ENCODE results near the gene SLC16A10. TPM values are rescaled to one million over a fixed set of nuclear protein-coding genes. Genes with fewer than 3 reads are reported as not detected.

Gene SLC16A10
- total RNA-seq, 1 donor from 2014 or later = 4.8 TPM

DNA sequence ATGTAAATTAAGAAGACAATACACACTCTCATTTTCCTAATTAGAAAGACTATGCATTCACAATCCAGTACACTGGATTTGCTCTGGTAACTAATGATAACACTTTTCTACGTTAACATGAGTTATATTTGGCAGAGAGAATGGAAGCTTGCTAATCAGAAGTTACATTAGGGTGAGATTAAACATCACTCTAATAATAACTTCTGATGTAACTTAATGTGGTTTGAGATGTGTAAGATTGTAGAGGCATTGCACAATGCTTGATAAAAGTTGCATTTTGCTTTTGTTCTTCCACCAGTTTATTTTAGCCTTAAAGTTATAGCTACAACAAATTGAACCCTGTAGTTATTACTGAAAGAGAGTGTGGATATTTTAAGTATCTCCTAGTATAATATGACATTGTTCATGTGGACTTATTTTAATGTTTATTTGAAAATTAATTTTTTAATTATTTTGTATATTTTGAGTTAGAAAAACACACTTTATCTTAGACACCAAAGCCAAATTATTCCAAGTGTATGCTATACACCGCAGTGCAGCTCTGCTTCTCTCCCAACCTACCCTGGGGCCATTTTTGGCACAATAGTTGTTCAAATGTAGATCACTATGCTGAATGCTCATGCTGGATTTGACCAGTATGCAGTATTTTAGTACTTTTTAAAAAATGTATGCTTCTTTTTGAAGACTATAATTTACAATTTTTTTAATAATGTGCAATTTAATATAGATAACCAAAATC, 143.2 kb downstream of the SLC16A10 start:
- Histone ChIP-seq H3K27me3 (no peaks in the 10 kb centered on the region), H2AFZ (replicated peaks) (no peak overlapping the region), H3K9me3 (ENCODE audit: low read depth) (no peaks in the 10 kb centered on the region), H3K4me1 (peaks cover 9% of the 10 kb centered on the region), H3K79me2 (ENCODE audit: low read depth) (no peaks in the 10 kb centered on the region), H3K9ac (no peak overlapping the region), H3K4me2 (no peak overlapping the region), H3K27ac (no peak overlapping the region), H4K20me1 (ENCODE audit: low read depth) (no peaks in the 10 kb centered on the region), H3K36me3 (no peaks in the 10 kb centered on the region), H3K4me3 (no peak overlapping the region), H3F3A (ENCODE audit: low read depth) (no peaks in the 10 kb centered on the region)
- peaks cover 2% of the 10 kb centered on the region for H3K4me1 Mint-ChIP-seq
- no peak overlapping the region for H3K27ac Mint-ChIP-seq
- TF ChIP-seq, protein P1, sequence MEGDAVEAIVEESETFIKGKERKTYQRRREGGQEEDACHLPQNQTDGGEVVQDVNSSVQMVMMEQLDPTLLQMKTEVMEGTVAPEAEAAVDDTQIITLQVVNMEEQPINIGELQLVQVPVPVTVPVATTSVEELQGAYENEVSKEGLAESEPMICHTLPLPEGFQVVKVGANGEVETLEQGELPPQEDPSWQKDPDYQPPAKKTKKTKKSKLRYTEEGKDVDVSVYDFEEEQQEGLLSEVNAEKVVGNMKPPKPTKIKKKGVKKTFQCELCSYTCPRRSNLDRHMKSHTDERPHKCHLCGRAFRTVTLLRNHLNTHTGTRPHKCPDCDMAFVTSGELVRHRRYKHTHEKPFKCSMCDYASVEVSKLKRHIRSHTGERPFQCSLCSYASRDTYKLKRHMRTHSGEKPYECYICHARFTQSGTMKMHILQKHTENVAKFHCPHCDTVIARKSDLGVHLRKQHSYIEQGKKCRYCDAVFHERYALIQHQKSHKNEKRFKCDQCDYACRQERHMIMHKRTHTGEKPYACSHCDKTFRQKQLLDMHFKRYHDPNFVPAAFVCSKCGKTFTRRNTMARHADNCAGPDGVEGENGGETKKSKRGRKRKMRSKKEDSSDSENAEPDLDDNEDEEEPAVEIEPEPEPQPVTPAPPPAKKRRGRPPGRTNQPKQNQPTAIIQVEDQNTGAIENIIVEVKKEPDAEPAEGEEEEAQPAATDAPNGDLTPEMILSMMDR (IDR thresholded peaks at IDR 0.05) = no peak
- no peak for TF ChIP-seq EZH2phosphoT487 (IDR thresholded peaks at IDR 0.05)
- TF ChIP-seq EZH2 (IDR thresholded peaks at IDR 0.05) = no peak
- peaks cover 5% of the 10 kb centered on the region for H3K27me3 Mint-ChIP-seq (ENCODE audit: insufficient read depth, low read depth)
- DNase-seq (ENCODE audit: low spot score) = no peak
- H3K36me3 Mint-ChIP-seq = no peaks in the 10 kb centered on the region
- no peak overlapping the region for H3K4me3 Mint-ChIP-seq
- no peaks in the 10 kb centered on the region for H3K9me3 Mint-ChIP-seq

DNA sequence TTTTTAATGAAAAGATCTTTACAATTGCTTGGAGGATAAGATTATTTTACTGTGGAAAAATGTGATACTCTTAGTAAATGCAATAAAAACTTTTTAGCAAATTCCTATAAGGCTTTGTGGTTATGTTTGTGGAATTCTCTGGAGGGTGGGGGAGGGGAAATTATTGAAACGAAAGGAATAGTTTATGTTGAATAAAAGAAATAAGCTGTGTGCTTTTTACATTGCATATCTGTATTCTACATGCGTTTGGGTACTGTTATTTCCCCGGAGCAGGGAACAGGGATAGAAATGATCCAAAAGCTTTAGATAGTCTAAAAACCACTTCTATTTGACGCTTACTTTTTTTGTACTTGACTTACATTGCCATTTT, 143.8 kb downstream of the SLC16A10 start:
- Mint-ChIP-seq H3K36me3 (no peaks in the 10 kb centered on the region), H3K9me3 (no peaks in the 10 kb centered on the region), H3K4me1 (peaks cover 2% of the 10 kb centered on the region), H3K27me3 (ENCODE audit: insufficient read depth, low read depth) (peaks cover 5% of the 10 kb centered on the region), H3K27ac (no peak overlapping the region), H3K4me3 (no peak overlapping the region)
- Histone ChIP-seq H3K9ac (no peak overlapping the region), H3F3A (ENCODE audit: low read depth) (no peaks in the 10 kb centered on the region), H2AFZ (replicated peaks) (no peak overlapping the region), H3K4me3 (no peak overlapping the region), H3K4me1 (peaks cover 6% of the 10 kb centered on the region), H3K36me3 (no peaks in the 10 kb centered on the region), H3K27ac (no peak overlapping the region), H4K20me1 (ENCODE audit: low read depth) (no peaks in the 10 kb centered on the region), H3K79me2 (ENCODE audit: low read depth) (no peaks in the 10 kb centered on the region), H3K4me2 (no peak overlapping the region), H3K27me3 (no peaks in the 10 kb centered on the region), H3K9me3 (ENCODE audit: low read depth) (no peaks in the 10 kb centered on the region)
- DNase-seq (ENCODE audit: low spot score) = no peak
- TF ChIP-seq, protein P1 (IDR thresholded peaks at IDR 0.05) = no peak
- TF ChIP-seq EZH2 (IDR thresholded peaks at IDR 0.05) (no peak), EZH2phosphoT487 (IDR thresholded peaks at IDR 0.05) (no peak)

DNA sequence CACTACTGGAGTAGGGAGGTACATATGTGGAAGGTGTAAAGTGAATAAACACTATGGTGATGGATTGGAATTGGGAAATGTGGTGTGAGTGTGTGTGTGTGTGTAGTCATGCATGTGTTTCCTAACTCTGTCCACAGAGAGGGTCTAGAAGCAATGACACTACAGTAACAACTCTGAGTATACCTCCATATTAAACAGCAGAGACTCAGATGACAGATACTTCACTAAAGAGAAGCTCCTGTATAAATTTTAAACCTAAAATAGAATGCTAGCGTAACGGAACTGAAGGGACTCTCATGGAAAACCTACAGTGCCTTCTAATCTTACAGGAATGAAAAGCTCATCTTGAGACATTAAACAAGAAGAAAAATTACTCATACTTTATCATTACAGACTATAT, 150.5 kb downstream of the SLC16A10 start:
- Histone ChIP-seq H3K4me1 (peaks cover 5% of the 10 kb centered on the region), H3K4me3 (no peak overlapping the region), H3K27me3 (no peaks in the 10 kb centered on the region), H3K79me2 (ENCODE audit: low read depth) (no peaks in the 10 kb centered on the region), H3K9ac (no peak overlapping the region), H4K20me1 (ENCODE audit: low read depth) (no peaks in the 10 kb centered on the region), H3K36me3 (no peaks in the 10 kb centered on the region), H3K4me2 (no peak overlapping the region), H3K27ac (no peak overlapping the region), H2AFZ (replicated peaks) (no peak overlapping the region), H3K9me3 (ENCODE audit: low read depth) (no peaks in the 10 kb centered on the region), H3F3A (ENCODE audit: low read depth) (no peaks in the 10 kb centered on the region)
- Mint-ChIP-seq H3K4me1 (peaks cover 2% of the 10 kb centered on the region), H3K36me3 (no peaks in the 10 kb centered on the region), H3K9me3 (no peaks in the 10 kb centered on the region), H3K4me3 (no peak overlapping the region), H3K27me3 (ENCODE audit: insufficient read depth, low read depth) (peaks cover 2% of the 10 kb centered on the region), H3K27ac (no peak overlapping the region)
- DNase-seq (ENCODE audit: low spot score) = no peak
- no peak for TF ChIP-seq EZH2 (IDR thresholded peaks at IDR 0.05)
- no peak for TF ChIP-seq EZH2phosphoT487 (IDR thresholded peaks at IDR 0.05)
- TF ChIP-seq, protein P1 (IDR thresholded peaks at IDR 0.05) = no peak
